WTC11 (cell line): ENCODE results near the gene CALY. TPM values are rescaled to one million over a fixed set of nuclear protein-coding genes. Genes with fewer than 3 reads are reported as not detected.

Experiments used
- ATAC-seq: fragments of 200-7000 bp; cut with Tn5 transposase; 2 replicates; pipeline ENCODE4 v1.10.0; 2021; ENCODE audit warnings: mild to moderate bottlenecking, moderate library complexity
- CTCF ChIA-PET: fragments of 300-600 bp; sonication (Branson Sonifier 250); formaldehyde crosslinking; loops from one replicate; lab custom pipeline; 2021; ENCODE audit warnings: antibody characterized with exemption; lab: Charles Lee
- POLR2A ChIA-PET: fragments of 350-600 bp; sonication (Branson Sonifier 250); formaldehyde crosslinking; loops from one replicate; lab custom pipeline; 2021; ENCODE audit warnings: antibody characterized with exemption; lab: Charles Lee
- DNase-seq: peaks from one replicate; pipeline ENCODE4 v3.0.0; 2021; ENCODE audit warnings: low spot score
- H3K27ac Mint-ChIP-seq: 2 replicates; pipeline ENCODE4 v1.8.0; 2021; ENCODE audit warnings: mixed read lengths
- H3K27me3 Mint-ChIP-seq: 2 replicates; pipeline ENCODE4 v1.8.0; 2021; ENCODE audit warnings: low read depth, mild to moderate bottlenecking, moderate library complexity, mixed read lengths
- H3K36me3 Mint-ChIP-seq: 2 replicates; pipeline ENCODE4 v1.8.0; 2021; ENCODE audit warnings: mixed read lengths
- H3K4me1 Mint-ChIP-seq: 2 replicates; pipeline ENCODE4 v1.8.0; 2022; ENCODE audit warnings: mixed read lengths
- H3K4me3 Mint-ChIP-seq: 2 replicates; pipeline ENCODE4 v1.8.0; 2021; ENCODE audit warnings: mild to moderate bottlenecking, moderate library complexity, mixed read lengths
- H3K9me3 Mint-ChIP-seq: 2 replicates; pipeline ENCODE4 v1.8.0; 2021; ENCODE audit warnings: mixed read lengths
- CREB1 ChIP-seq: sonication (generic); formaldehyde crosslinking; IDR thresholded peaks from 2 replicates; pipeline ENCODE4 v1.8.0; 2023; ENCODE audit warnings: mild to moderate bottlenecking, missing genetic modification reagents
- CREM ChIP-seq: sonication (generic); formaldehyde crosslinking; IDR thresholded peaks from 2 replicates; pipeline ENCODE4 v1.8.1; 2022; ENCODE audit warnings: mild to moderate bottlenecking, missing genetic modification reagents, moderate library complexity
- ESRRA ChIP-seq: sonication (generic); formaldehyde crosslinking; IDR thresholded peaks from 2 replicates; pipeline ENCODE4 v1.8.1; 2022; ENCODE audit warnings: mild to moderate bottlenecking, missing genetic modification reagents, borderline replicate concordance
- TEAD1 ChIP-seq: sonication (generic); formaldehyde crosslinking; IDR thresholded peaks from 2 replicates; pipeline ENCODE4 v1.8.0; 2022; ENCODE audit warnings: mild to moderate bottlenecking, missing genetic modification reagents
- ZNF232 ChIP-seq: sonication (generic); formaldehyde crosslinking; IDR thresholded peaks from 2 replicates; pipeline ENCODE4 v1.8.0; 2022; ENCODE audit warnings: mild to moderate bottlenecking, missing genetic modification reagents
- ZNF263 ChIP-seq: sonication (generic); formaldehyde crosslinking; IDR thresholded peaks from 2 replicates; pipeline ENCODE4 v1.8.1; 2022; ENCODE audit warnings: low read depth, mild to moderate bottlenecking, moderate library complexity, missing genetic modification reagents
- total RNA-seq: library from RNA; stranded (reverse); gene quantifications from 3 replicates; pipeline ENCODE4 v1.2.3, GENCODE V29; 2021
- TF ChIP-seq, protein P1 (sequence below): fragments of 250-450 bp; sonication (Bioruptor Pico); IDR thresholded peaks from 2 replicates; pipeline ENCODE4 v1.9.0; 2021; ENCODE audit warnings: mild to moderate bottlenecking
- TF ChIP-seq, protein P2 (sequence below): sonication (generic); formaldehyde crosslinking; IDR thresholded peaks from 2 replicates; pipeline ENCODE4 v1.8.0; 2023; ENCODE audit warnings: mild to moderate bottlenecking, missing genetic modification reagents
- TF ChIP-seq, protein P3 (sequence below): sonication (generic); formaldehyde crosslinking; IDR thresholded peaks from 2 replicates; pipeline ENCODE4 v1.8.0; 2022; ENCODE audit warnings: mild to moderate bottlenecking, missing genetic modification reagents
- TF ChIP-seq, protein P4 (sequence below): sonication (generic); formaldehyde crosslinking; IDR thresholded peaks from 2 replicates; pipeline ENCODE4 v1.8.1; 2023; ENCODE audit warnings: mild to moderate bottlenecking, moderate library complexity, missing genetic modification reagents
- TF ChIP-seq, protein P5 (sequence below): sonication (generic); formaldehyde crosslinking; IDR thresholded peaks from 2 replicates; pipeline ENCODE4 v1.8.1; 2023; ENCODE audit warnings: mild to moderate bottlenecking, missing genetic modification reagents, borderline replicate concordance
- TF ChIP-seq, protein P6 (sequence below): sonication (generic); formaldehyde crosslinking; IDR thresholded peaks from 2 replicates; pipeline ENCODE4 v1.8.1; 2023; ENCODE audit warnings: mild to moderate bottlenecking, missing genetic modification reagents
- TF ChIP-seq, protein P7 (sequence below): sonication (generic); formaldehyde crosslinking; IDR thresholded peaks from 2 replicates; pipeline ENCODE4 v1.8.1; 2023; ENCODE audit warnings: mild to moderate bottlenecking, missing genetic modification reagents, moderate library complexity
- TF ChIP-seq, protein P8 (sequence below): fragments of 250-450 bp; sonication (Bioruptor Pico); conservative IDR thresholded peaks from 2 replicates; pipeline ENCODE4 v1.9.0; 2021; ENCODE audit warnings: mild to moderate bottlenecking

Gene CALY
- total RNA-seq, 1 experiment from 2014 or later, result 0.63 TPM

DNA sequence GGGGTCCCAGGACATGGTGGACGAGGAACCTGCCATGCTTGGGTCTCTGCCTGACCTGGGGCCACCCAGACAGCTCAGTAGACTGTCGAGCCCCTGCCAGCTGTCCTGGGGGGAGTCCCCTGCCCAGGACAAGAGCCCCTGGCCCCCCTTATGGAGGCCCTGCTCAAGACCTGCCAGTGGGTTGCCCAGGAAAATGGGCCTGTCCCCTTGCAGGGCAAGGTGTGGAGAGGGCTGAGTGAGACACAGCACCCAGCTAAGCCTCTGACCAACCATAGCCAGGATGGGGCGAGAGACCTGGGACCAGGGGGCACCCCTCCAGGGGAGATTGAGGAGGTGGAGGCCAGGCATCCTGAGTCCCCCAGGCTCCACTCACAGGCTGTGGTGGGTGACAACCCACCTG, 19.3 kb upstream of the CALY start:
- POLR2A ChIA-PET, result no interaction called here
- Mint-ChIP-seq H3K27me3 (peaks cover 12% of the 10 kb centered on the region), H3K4me1 (no peaks in the 10 kb centered on the region), H3K9me3 (no peaks in the 10 kb centered on the region), H3K27ac (no peak overlapping the region), H3K36me3 (no peaks in the 10 kb centered on the region), H3K4me3 (peak overlapping the region; percentile 45)
- TF ChIP-seq ZNF263 (no peak), CREB1 (no peak), CREM (CRISPR knock-in tag) (no peak), TEAD1 (no peak), ZNF232 (no peak), ESRRA (CRISPR knock-in tag) (no peak)
- TF ChIP-seq, protein P1, sequence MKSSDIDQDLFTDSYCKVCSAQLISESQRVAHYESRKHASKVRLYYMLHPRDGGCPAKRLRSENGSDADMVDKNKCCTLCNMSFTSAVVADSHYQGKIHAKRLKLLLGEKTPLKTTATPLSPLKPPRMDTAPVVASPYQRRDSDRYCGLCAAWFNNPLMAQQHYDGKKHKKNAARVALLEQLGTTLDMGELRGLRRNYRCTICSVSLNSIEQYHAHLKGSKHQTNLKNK (CRISPR knock-in tag), result no peak
- TF ChIP-seq, protein P2, sequence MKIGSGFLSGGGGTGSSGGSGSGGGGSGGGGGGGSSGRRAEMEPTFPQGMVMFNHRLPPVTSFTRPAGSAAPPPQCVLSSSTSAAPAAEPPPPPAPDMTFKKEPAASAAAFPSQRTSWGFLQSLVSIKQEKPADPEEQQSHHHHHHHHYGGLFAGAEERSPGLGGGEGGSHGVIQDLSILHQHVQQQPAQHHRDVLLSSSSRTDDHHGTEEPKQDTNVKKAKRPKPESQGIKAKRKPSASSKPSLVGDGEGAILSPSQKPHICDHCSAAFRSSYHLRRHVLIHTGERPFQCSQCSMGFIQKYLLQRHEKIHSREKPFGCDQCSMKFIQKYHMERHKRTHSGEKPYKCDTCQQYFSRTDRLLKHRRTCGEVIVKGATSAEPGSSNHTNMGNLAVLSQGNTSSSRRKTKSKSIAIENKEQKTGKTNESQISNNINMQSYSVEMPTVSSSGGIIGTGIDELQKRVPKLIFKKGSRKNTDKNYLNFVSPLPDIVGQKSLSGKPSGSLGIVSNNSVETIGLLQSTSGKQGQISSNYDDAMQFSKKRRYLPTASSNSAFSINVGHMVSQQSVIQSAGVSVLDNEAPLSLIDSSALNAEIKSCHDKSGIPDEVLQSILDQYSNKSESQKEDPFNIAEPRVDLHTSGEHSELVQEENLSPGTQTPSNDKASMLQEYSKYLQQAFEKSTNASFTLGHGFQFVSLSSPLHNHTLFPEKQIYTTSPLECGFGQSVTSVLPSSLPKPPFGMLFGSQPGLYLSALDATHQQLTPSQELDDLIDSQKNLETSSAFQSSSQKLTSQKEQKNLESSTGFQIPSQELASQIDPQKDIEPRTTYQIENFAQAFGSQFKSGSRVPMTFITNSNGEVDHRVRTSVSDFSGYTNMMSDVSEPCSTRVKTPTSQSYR, result no peak
- TF ChIP-seq, protein P3, sequence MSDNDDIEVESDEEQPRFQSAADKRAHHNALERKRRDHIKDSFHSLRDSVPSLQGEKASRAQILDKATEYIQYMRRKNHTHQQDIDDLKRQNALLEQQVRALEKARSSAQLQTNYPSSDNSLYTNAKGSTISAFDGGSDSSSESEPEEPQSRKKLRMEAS (CRISPR knock-in tag), result no peak
- TF ChIP-seq, protein P4, sequence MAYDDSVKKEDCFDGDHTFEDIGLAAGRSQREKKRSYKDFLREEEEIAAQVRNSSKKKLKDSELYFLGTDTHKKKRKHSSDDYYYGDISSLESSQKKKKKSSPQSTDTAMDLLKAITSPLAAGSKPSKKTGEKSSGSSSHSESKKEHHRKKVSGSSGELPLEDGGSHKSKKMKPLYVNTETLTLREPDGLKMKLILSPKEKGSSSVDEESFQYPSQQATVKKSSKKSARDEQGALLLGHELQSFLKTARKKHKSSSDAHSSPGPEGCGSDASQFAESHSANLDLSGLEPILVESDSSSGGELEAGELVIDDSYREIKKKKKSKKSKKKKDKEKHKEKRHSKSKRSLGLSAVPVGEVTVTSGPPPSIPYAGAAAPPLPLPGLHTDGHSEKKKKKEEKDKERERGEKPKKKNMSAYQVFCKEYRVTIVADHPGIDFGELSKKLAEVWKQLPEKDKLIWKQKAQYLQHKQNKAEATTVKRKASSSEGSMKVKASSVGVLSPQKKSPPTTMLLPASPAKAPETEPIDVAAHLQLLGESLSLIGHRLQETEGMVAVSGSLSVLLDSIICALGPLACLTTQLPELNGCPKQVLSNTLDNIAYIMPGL, result no peak
- TF ChIP-seq, protein P5, sequence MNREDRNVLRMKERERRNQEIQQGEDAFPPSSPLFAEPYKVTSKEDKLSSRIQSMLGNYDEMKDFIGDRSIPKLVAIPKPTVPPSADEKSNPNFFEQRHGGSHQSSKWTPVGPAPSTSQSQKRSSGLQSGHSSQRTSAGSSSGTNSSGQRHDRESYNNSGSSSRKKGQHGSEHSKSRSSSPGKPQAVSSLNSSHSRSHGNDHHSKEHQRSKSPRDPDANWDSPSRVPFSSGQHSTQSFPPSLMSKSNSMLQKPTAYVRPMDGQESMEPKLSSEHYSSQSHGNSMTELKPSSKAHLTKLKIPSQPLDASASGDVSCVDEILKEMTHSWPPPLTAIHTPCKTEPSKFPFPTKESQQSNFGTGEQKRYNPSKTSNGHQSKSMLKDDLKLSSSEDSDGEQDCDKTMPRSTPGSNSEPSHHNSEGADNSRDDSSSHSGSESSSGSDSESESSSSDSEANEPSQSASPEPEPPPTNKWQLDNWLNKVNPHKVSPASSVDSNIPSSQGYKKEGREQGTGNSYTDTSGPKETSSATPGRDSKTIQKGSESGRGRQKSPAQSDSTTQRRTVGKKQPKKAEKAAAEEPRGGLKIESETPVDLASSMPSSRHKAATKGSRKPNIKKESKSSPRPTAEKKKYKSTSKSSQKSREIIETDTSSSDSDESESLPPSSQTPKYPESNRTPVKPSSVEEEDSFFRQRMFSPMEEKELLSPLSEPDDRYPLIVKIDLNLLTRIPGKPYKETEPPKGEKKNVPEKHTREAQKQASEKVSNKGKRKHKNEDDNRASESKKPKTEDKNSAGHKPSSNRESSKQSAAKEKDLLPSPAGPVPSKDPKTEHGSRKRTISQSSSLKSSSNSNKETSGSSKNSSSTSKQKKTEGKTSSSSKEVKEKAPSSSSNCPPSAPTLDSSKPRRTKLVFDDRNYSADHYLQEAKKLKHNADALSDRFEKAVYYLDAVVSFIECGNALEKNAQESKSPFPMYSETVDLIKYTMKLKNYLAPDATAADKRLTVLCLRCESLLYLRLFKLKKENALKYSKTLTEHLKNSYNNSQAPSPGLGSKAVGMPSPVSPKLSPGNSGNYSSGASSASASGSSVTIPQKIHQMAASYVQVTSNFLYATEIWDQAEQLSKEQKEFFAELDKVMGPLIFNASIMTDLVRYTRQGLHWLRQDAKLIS (CRISPR knock-in tag), result no peak
- TF ChIP-seq, protein P6, sequence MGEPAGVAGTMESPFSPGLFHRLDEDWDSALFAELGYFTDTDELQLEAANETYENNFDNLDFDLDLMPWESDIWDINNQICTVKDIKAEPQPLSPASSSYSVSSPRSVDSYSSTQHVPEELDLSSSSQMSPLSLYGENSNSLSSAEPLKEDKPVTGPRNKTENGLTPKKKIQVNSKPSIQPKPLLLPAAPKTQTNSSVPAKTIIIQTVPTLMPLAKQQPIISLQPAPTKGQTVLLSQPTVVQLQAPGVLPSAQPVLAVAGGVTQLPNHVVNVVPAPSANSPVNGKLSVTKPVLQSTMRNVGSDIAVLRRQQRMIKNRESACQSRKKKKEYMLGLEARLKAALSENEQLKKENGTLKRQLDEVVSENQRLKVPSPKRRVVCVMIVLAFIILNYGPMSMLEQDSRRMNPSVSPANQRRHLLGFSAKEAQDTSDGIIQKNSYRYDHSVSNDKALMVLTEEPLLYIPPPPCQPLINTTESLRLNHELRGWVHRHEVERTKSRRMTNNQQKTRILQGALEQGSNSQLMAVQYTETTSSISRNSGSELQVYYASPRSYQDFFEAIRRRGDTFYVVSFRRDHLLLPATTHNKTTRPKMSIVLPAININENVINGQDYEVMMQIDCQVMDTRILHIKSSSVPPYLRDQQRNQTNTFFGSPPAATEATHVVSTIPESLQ (CRISPR knock-in tag), result no peak
- TF ChIP-seq, protein P7, sequence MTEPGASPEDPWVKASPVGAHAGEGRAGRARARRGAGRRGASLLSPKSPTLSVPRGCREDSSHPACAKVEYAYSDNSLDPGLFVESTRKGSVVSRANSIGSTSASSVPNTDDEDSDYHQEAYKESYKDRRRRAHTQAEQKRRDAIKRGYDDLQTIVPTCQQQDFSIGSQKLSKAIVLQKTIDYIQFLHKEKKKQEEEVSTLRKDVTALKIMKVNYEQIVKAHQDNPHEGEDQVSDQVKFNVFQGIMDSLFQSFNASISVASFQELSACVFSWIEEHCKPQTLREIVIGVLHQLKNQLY, result no peak
- TF ChIP-seq, protein P8, sequence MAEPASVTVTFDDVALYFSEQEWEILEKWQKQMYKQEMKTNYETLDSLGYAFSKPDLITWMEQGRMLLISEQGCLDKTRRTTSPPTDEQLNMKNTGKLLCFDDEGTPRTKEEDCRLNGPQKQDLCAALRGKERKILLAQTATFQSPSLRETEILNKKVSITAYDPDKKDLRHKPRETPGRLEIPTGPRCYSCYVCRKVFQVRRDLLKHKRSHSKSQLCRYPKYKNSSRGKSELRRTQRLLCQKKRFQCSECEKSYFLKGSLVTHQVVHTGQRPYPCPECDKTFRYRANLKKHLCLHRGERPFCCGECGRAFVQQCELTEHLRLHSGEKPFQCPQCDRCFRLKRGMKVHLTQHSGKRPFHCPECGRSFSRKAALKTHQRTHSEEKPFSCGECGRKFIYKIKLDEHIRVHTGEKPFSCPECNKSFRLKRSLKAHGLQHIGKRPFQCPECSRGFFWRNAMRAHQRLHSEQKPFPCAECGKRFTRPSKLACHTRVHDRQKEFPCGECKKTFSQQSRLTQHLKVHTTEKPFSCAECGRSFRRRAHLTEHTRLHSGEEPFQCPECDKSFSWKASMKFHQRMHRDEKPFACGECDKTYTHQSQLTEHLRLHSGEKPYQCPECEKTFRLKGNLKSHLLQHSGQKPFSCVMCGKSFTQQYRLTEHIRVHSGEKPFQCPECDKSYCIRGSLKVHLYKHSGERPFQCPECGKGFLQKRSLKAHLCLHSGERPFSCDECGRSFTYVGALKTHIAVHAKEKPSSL (CRISPR knock-in tag), result no peak
- CTCF ChIA-PET, result interaction anchor here (1.3 kb wide), 1 partner anchor 26 kb away, joined by 3 read pairs; no protein-coding TSS in a partner anchor
- DNase-seq, result no peak
- no peak for ATAC-seq
